ENCODE results near the gene HAX1.

Gene HAX1

GRCh38 chr1:154237435-154237834, 35.0 kb upstream of the HAX1 start:
- Histone ChIP-seq H3K4me2 (ENCODE audit: low read depth, low read length) (no peak overlapping the region), H3K4me1 (ENCODE audit: low read length) (no peaks in the 10 kb centered on the region), H3F3A (ENCODE audit: insufficient read depth, low read length) (peaks cover 5% of the 10 kb centered on the region; the same call in 1 of the 2 replicates), H3K9me3 (replicated peaks; ENCODE audit: insufficient read depth, low read length) (no peaks in the 10 kb centered on the region), H3K36me3 (replicated peaks; ENCODE audit: insufficient read depth, low read length) (peaks cover 33% of the 10 kb centered on the region), H2AFZ (ENCODE audit: low read length) (no peak overlapping the region), H3K27me3 (replicated peaks; ENCODE audit: insufficient read depth, low read length) (no peaks in the 10 kb centered on the region), H3K27ac (ENCODE audit: low read length) (no peak overlapping the region), H4K20me1 (ENCODE audit: insufficient read depth, low read length) (0 out of 2 replicates have a peak, but pooled peaks cover 16% of the 10 kb centered on the region), H3K9ac (ENCODE audit: low read length) (no peak overlapping the region), H3K79me2 (ENCODE audit: low read length) (peaks cover 87% of the 10 kb centered on the region), H3K4me3 (ENCODE audit: low read length) (no peak overlapping the region), H3K9me2 (replicated peaks; ENCODE audit: insufficient read depth, low read length) (no peaks in the 10 kb centered on the region)
- no peak for TF ChIP-seq CTCF (IDR thresholded peaks at IDR 0.05; ENCODE audit: low read length)
- no peak for TF ChIP-seq EZH2phosphoT487 (IDR thresholded peaks at IDR 0.05; ENCODE audit: low read length)
- no peak for TF ChIP-seq EZH2 (optimal IDR thresholded peaks at IDR 0.05; ENCODE audit: low read depth, low read length)
- no peak for DNase-seq

- peaks cover 87% of the 10 kb centered on the region for H3K79me2 ChIP-seq (ENCODE audit: low read length)
- 0 out of 2 replicates have a peak, but pooled peaks cover 16% of the 10 kb centered on the region for H4K20me1 ChIP-seq (ENCODE audit: insufficient read depth, low read length)
- no peaks in the 10 kb centered on the region for H3K9me2 ChIP-seq (replicated peaks; ENCODE audit: insufficient read depth, low read length)
- TF ChIP-seq EZH2phosphoT487 (IDR thresholded peaks at IDR 0.05; ENCODE audit: low read length) (no peak), EZH2 (optimal IDR thresholded peaks at IDR 0.05; ENCODE audit: low read depth, low read length) (no peak), CTCF (IDR thresholded peaks at IDR 0.05; ENCODE audit: low read length) (no peak)
- H3K4me1 ChIP-seq (ENCODE audit: low read length): no peaks in the 10 kb centered on the region
- no peaks in the 10 kb centered on the region for H3K9me3 ChIP-seq (replicated peaks; ENCODE audit: insufficient read depth, low read length)
- no peak for DNase-seq
- H3K27ac ChIP-seq (ENCODE audit: low read length): no peak overlapping the region
- no peak overlapping the region for H3K9ac ChIP-seq (ENCODE audit: low read length)
- peaks cover 5% of the 10 kb centered on the region; the same call in 1 of the 2 replicates for H3F3A ChIP-seq (ENCODE audit: insufficient read depth, low read length)
- peaks cover 39% of the 10 kb centered on the region for H3K36me3 ChIP-seq (replicated peaks; ENCODE audit: insufficient read depth, low read length)
- H2AFZ ChIP-seq (ENCODE audit: low read length): no peak overlapping the region
- no peaks in the 10 kb centered on the region for H3K27me3 ChIP-seq (replicated peaks; ENCODE audit: insufficient read depth, low read length)
- H3K4me3 ChIP-seq (ENCODE audit: low read length): no peak overlapping the region
- H3K4me2 ChIP-seq (ENCODE audit: low read depth, low read length): no peak overlapping the region
Measured at GRCh38 chr1:154237880-154238506, 34.4 kb upstream of the HAX1 start.

GRCh38 chr1:154239491-154239890, 32.9 kb upstream of the HAX1 start:
- no peaks in the 10 kb centered on the region for H3K9me2 ChIP-seq (replicated peaks; ENCODE audit: insufficient read depth, low read length)

More at GRCh38 chr1:154239491-154239890, 32.9 kb upstream of the HAX1 start:
- TF ChIP-seq EZH2phosphoT487 (IDR thresholded peaks at IDR 0.05; ENCODE audit: low read length): no peak
- no peak for TF ChIP-seq CTCF (IDR thresholded peaks at IDR 0.05; ENCODE audit: low read length)
- no peak for TF ChIP-seq EZH2 (optimal IDR thresholded peaks at IDR 0.05; ENCODE audit: low read depth, low read length)
- Histone ChIP-seq H3F3A (ENCODE audit: insufficient read depth, low read length) (peaks cover 5% of the 10 kb centered on the region; the same call in 1 of the 2 replicates), H3K9ac (ENCODE audit: low read length) (no peak overlapping the region), H3K4me3 (ENCODE audit: low read length) (no peak overlapping the region), H3K27ac (ENCODE audit: low read length) (no peak overlapping the region), H3K9me3 (replicated peaks; ENCODE audit: insufficient read depth, low read length) (no peaks in the 10 kb centered on the region), H3K36me3 (replicated peaks; ENCODE audit: insufficient read depth, low read length) (peaks cover 42% of the 10 kb centered on the region), H2AFZ (ENCODE audit: low read length) (no peak overlapping the region), H3K27me3 (replicated peaks; ENCODE audit: insufficient read depth, low read length) (no peaks in the 10 kb centered on the region), H4K20me1 (ENCODE audit: insufficient read depth, low read length) (0 out of 2 replicates have a peak, but pooled peaks cover 16% of the 10 kb centered on the region), H3K79me2 (ENCODE audit: low read length) (peaks cover 85% of the 10 kb centered on the region), H3K4me2 (ENCODE audit: low read depth, low read length) (no peak overlapping the region), H3K4me1 (ENCODE audit: low read length) (no peaks in the 10 kb centered on the region)
- DNase-seq: no peak

Data from MM.1S (cell line).